Activated CD8-positive, alpha-beta memory T cell treated with anti-CD3 and anti-CD28 coated beads, Interleukin-2, amount 10 ng/mL, durations not matched to agents 7 days and 5 days (primary cell): ENCODE measurements around the gene CCN6. TPM values are rescaled to one million over a fixed set of nuclear protein-coding genes. Genes with fewer than 3 reads are reported as not detected.
"Not testable (repeated sequence)": the region's sequence is repeated elsewhere in the genome, so short reads cannot be mapped to it uniquely, and the experiment has no call there.

ENCODE experiments used
- ATAC-seq: fragments of 150-1000 bp; cut with Tn5 transposase; one replicate; pipeline ENCODE4 v1.10.0; 2021; ENCODE audit warnings: moderate library complexity
- CTCF ChIA-PET: fragments of 350-600 bp; sonication (Branson Sonifier 250); formaldehyde crosslinking; loops from one replicate; lab custom pipeline; 2021; ENCODE audit warnings: antibody characterized with exemption; lab: Charles Lee
- DNase-seq: peaks from one replicate; pipeline ENCODE4 v3.0.0-alpha.2; 2020
- H3K27ac Mint-ChIP-seq: one replicate; pipeline ENCODE4 v1.8.0; 2021; ENCODE audit warnings: mild to moderate bottlenecking, mixed read lengths
- H3K27me3 Mint-ChIP-seq: one replicate; pipeline ENCODE4 v1.8.0; 2021; ENCODE audit warnings: mixed read lengths
- H3K36me3 Mint-ChIP-seq: one replicate; pipeline ENCODE4 v1.8.0; 2021; ENCODE audit warnings: mild to moderate bottlenecking, mixed read lengths
- H3K4me1 Mint-ChIP-seq: one replicate; pipeline ENCODE4 v1.8.0; 2021; ENCODE audit warnings: mixed read lengths
- H3K4me3 Mint-ChIP-seq: one replicate; pipeline ENCODE4 v1.8.0; 2021; ENCODE audit warnings: mild to moderate bottlenecking, moderate library complexity, mixed read lengths
- H3K9me3 Mint-ChIP-seq: one replicate; pipeline ENCODE4 v1.8.0; 2022; ENCODE audit warnings: low read depth, mixed read lengths
- total RNA-seq, 2 experiments: library from RNA; stranded (reverse); gene quantifications; one replicate each; pipeline ENCODE4 v1.2.3, GENCODE V29; 2021

The CCN6 gene
- total RNA-seq, 2 experiments from 2014 or later, result not detected

DNA sequence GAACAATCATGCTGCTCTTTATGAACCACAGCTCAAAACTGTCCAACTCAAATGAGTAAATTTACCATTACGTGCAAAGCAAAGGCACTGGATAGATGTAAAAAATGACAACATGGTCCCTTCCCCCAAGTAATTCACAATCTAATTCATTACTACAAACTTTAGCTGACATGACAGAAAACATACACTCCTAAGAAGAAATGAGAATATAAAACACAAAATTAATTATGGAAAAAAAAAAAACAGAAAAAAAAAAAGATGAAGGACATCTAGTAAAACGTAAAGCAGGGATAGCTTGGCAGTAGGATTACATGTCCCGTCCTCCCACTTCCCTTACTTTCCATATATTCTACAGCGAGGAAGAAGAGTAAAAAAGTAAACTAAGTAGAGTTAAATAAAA, 27.7 kb downstream of the CCN6 start:
- peaks cover 7% of the 10 kb centered on the region for H3K4me1 Mint-ChIP-seq
- no peaks in the 10 kb centered on the region for H3K9me3 Mint-ChIP-seq
- no peak overlapping the region for H3K27ac Mint-ChIP-seq
- CTCF ChIA-PET, result interaction anchor here (0.7 to 1.0 kb wide), 2 partner anchors 81 to 1333 kb away, joined by 3 to 7 read pairs; no protein-coding TSS in a partner anchor
- DNase-seq (no peak), ATAC-seq (no peak)
- H3K4me3 Mint-ChIP-seq, result no peak overlapping the region
- H3K36me3 Mint-ChIP-seq, result peaks cover 18% of the 10 kb centered on the region
- no peaks in the 10 kb centered on the region for H3K27me3 Mint-ChIP-seq

- Mint-ChIP-seq H3K4me3 (no peak overlapping the region), H3K27ac (no peak overlapping the region), H3K27me3 (peaks cover 17% of the 10 kb centered on the region), H3K36me3 (peaks cover 9% of the 10 kb centered on the region), H3K4me1 (peaks cover 7% of the 10 kb centered on the region), H3K9me3 (no peaks in the 10 kb centered on the region)
- no peak for DNase-seq
- CTCF ChIA-PET, result interaction anchor here (2.8 to 3.9 kb wide), 4 partner anchors 10 to 77 kb away, joined by 9 to 66 read pairs (median 12); no protein-coding TSS in a partner anchor
- no peak for ATAC-seq
Measured at GRCh38 chr6:112085286-112086065, 31.6 kb downstream of the CCN6 start.

GRCh38 chr6:112086744-112087135, 32.8 kb downstream of the CCN6 start:
- Mint-ChIP-seq H3K36me3 (peaks cover 6% of the 10 kb centered on the region), H3K4me3 (no peak overlapping the region), H3K27ac (no peak overlapping the region), H3K4me1 (peaks cover 7% of the 10 kb centered on the region), H3K9me3 (no peaks in the 10 kb centered on the region), H3K27me3 (peaks cover 24% of the 10 kb centered on the region)
- ATAC-seq (peak; percentile 4), DNase-seq (no peak)
- CTCF ChIA-PET, result interaction anchor here (0.9 to 3.9 kb wide), 10 partner anchors 8 to 199 kb away, joined by 3 to 66 read pairs (median 5); no protein-coding TSS in a partner anchor

DNA sequence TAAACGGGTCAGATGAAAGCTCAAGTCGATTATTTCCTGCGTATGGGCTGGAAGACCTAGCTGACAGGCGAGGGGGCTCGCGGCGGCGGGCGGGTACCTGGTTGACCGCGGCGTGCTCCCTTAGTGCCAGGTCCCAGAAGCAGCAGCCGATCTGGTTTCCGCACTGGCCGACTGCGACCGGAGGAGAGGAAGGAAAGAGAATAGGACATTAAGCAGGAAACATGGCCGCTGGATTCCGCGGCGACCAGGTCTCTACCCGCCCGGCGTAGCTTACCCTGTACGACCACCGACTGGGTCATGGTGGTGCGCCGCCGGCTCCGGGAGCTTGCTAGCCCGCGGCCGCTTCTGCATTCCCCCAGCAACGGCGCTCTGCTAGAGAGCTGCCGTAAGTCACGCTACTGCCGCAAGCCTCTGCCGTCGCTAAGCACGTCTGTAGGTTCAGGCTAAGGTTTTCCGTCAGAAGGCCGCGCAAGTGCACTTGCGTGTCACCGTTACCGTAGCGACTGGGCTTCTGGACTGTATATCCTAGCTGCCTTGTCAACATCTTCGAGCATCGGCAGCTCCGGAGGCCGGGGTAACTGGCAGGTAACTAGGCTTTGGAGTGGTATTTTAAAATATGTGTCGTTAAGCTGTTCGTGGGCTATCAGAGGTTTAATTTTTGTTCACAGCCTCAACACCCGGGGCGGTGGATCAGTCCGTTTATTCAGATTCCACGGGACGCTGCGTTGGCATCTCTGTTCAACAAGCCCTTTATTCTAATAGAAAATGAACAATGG, 33.4 kb downstream of the CCN6 start, which contains the start of the genes FAM229B and TUBE1:
Gene FAM229B, plus strand, starts transcription at position 456 of the 776 bp plus-strand sequence. CDS start 11,693 bp downstream, outside the sequence.
Gene TUBE1, minus strand, starts transcription at position 347 of the 776 bp plus-strand sequence. Its CDS starts 48 bp downstream, at position 299.
- H3K4me3 Mint-ChIP-seq, result no peak within 1 kb of the TSS
- CTCF ChIA-PET, result interaction anchor here (0.9 to 3.9 kb wide), 12 partner anchors 9 to 1129 kb away, joined by 3 to 66 read pairs (median 5); partner anchors contain the start of gene GTF3C6
- peaks cover 7% of the 10 kb centered on the region for H3K4me1 Mint-ChIP-seq
- peaks cover 30% of the 10 kb centered on the region for H3K27me3 Mint-ChIP-seq
- H3K36me3 Mint-ChIP-seq, result peaks cover 6% of the 10 kb centered on the region
- peak; percentile 95 for ATAC-seq
- peak; percentile 96 for DNase-seq
- H3K27ac Mint-ChIP-seq, result no peak within 1 kb of the TSS
- H3K9me3 Mint-ChIP-seq, result no peaks in the 10 kb centered on the region

DNA sequence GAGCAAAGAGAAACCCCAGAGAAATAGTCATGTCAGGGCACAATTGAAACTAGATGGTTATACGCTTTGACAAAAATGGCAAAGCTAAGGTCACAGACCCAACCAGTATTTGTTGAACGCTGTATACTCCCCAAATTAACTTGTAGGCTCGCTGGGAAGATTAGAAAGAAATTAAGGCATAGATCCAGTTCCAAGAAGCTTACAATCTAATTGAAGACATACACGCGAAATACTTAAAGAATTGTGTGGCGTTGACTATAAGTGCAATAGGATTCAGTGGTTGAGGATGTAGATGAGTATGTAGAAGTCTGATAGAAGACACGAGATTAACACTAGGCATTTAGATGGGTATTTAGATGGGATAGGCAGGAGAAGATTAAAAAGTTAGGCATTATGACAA, 34.0 kb downstream of the CCN6 start:
- H3K27me3 Mint-ChIP-seq, result peaks cover 32% of the 10 kb centered on the region
- no peak overlapping the region for H3K4me3 Mint-ChIP-seq
- no peak for DNase-seq
- H3K9me3 Mint-ChIP-seq, result no peaks in the 10 kb centered on the region
- H3K36me3 Mint-ChIP-seq, result peaks cover 6% of the 10 kb centered on the region
- ATAC-seq, result no peak
- peaks cover 7% of the 10 kb centered on the region for H3K4me1 Mint-ChIP-seq
- CTCF ChIA-PET, result interaction anchor here (0.9 to 3.9 kb wide), 9 partner anchors 9 to 1130 kb away, joined by 3 to 66 read pairs (median 5); partner anchors contain the start of gene GTF3C6
- no peak overlapping the region for H3K27ac Mint-ChIP-seq

- CTCF ChIA-PET, result no interaction called here
- DNase-seq (no peak), ATAC-seq (no peak)
- Mint-ChIP-seq H3K4me1 (no peaks in the 10 kb centered on the region), H3K36me3 (no peaks in the 10 kb centered on the region), H3K4me3 (no peak overlapping the region), H3K9me3 (no peaks in the 10 kb centered on the region), H3K27me3 (peaks cover 20% of the 10 kb centered on the region), H3K27ac (no peak overlapping the region)
Measured at GRCh38 chr6:112096901-112097300, 43.0 kb downstream of the CCN6 start.

DNA sequence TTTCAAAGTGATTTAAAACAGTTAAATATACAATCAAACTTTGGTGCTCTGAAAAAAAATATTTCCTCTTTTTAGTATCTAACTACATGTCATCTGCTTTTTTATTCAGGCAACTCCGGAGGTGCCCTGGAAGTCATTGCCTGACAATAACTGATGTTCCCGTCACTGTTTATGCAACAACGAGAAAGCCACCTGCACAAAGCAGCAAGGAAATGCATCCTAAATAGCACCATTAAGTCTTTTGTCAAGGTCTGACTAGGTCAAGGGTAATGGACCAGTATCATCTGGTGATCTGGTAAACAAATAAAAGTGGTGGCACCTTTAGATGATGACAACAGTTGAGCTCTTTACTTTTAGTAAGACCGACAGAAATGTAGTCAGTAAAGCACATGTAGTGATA, 46.7 kb downstream of the CCN6 start:
- Mint-ChIP-seq H3K4me3 (no peak overlapping the region), H3K27ac (no peak overlapping the region), H3K9me3 (no peaks in the 10 kb centered on the region), H3K4me1 (no peaks in the 10 kb centered on the region), H3K27me3 (peaks cover 9% of the 10 kb centered on the region), H3K36me3 (no peaks in the 10 kb centered on the region)
- no peak for ATAC-seq
- CTCF ChIA-PET, result no interaction called here
- no peak for DNase-seq

DNA sequence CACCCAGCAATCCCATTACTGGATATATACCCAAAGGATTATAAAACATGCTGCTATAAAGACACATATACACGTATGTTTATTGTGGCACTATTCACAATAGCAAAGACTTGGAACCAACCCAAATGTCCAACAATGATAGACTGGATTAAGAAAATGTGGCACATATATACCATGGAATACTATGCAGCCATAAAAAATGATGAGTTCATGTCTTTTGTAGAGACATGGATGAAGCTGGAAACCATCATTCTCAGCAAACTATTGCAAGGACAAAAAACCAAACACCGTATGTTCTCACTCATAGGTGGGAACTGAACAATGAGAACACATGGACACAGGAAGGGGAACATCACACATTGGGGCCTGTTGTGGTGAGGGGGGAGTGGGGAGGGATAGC, 52.1 kb downstream of the CCN6 start:
- H3K27ac Mint-ChIP-seq, H3K4me1 Mint-ChIP-seq, DNase-seq, ATAC-seq, H3K36me3 Mint-ChIP-seq, H3K27me3 Mint-ChIP-seq, CTCF ChIA-PET, H3K4me3 Mint-ChIP-seq, H3K9me3 Mint-ChIP-seq: not testable (repeated sequence)

DNA sequence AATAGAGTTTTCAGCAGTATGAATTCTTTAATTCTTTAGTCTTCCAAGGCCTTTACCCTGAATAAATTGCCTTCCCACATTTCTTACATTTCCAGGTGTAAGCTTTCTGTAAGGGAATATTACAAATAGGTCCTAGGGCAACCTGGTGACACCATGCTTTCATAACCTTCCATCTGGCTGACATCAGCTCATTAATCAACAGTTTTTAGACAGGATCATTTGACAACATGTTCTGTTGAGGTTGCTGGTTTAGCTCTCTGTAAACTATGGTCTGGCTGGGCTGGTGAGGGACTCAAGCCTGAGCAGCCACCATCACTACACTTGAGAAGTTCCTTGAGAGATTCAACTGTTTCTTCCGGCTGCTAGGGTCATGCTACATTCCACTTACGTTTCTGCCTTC, 52.7 kb downstream of the CCN6 start:
- Mint-ChIP-seq H3K27me3 (peaks cover 9% of the 10 kb centered on the region), H3K27ac (no peak overlapping the region), H3K9me3 (no peaks in the 10 kb centered on the region), H3K4me3 (no peak overlapping the region), H3K36me3 (no peaks in the 10 kb centered on the region), H3K4me1 (no peaks in the 10 kb centered on the region)
- ATAC-seq (no peak), DNase-seq (no peak)
- CTCF ChIA-PET, result no interaction called here

GRCh38 chr6:112109262-112109661, 55.4 kb downstream of the CCN6 start:
- H3K36me3 Mint-ChIP-seq, result no peaks in the 10 kb centered on the region
- H3K27ac Mint-ChIP-seq, result no peak overlapping the region
- H3K9me3 Mint-ChIP-seq, result no peaks in the 10 kb centered on the region
- ATAC-seq (no peak), DNase-seq (no peak)
- H3K4me3 Mint-ChIP-seq, result no peak overlapping the region
- no peaks in the 10 kb centered on the region for H3K4me1 Mint-ChIP-seq
- CTCF ChIA-PET, result interaction anchor here (1.3 kb wide), 1 partner anchor 23 kb away, joined by 4 read pairs; no protein-coding TSS in a partner anchor
- peaks cover 24% of the 10 kb centered on the region for H3K27me3 Mint-ChIP-seq

DNA sequence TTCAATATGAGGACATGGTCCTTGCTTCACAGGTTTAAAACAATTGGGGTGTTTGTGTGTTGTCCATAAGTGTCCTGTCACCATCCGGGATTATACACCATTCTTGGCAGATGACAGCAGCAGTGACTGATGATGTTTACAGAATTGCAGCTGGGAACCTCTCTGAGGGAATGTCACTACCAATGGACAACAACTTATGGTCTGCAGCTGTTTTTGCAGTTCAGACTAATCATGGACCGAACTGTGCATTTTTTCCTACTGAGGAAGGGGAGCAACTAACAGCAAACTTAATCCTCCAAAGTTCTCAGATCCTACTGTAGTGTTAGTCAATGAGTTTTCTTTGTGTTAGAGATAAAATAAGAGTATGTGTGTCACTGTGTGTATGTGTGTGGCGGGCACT, 59.5 kb downstream of the CCN6 start:
- peaks cover 27% of the 10 kb centered on the region for H3K27me3 Mint-ChIP-seq
- H3K4me1 Mint-ChIP-seq, result peaks cover 20% of the 10 kb centered on the region
- no peak overlapping the region for H3K4me3 Mint-ChIP-seq
- CTCF ChIA-PET, result no interaction called here
- DNase-seq (no peak), ATAC-seq (no peak)
- H3K9me3 Mint-ChIP-seq, result no peaks in the 10 kb centered on the region
- no peak overlapping the region for H3K27ac Mint-ChIP-seq
- H3K36me3 Mint-ChIP-seq, result peaks cover 1% of the 10 kb centered on the region

DNA sequence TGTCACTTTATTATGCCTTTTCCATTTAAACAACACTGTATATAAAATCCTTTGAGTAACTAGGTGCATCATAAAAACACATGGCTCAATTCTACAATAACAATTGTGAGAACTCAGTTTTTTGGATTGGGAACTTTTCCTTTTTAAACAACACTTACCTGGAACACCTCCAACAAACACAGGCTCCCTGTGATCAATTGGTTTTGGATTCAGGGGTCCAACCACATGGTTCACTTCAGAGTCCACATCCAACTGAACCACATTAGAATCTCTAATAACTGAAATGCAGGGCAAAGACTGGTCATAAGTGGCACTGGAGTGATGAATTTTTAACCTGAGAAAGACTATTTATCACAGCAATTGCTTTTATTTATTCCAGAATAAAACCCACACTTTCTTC, 60.0 kb downstream of the CCN6 start:
- CTCF ChIA-PET, result no interaction called here
- Mint-ChIP-seq H3K27ac (no peak overlapping the region), H3K27me3 (peaks cover 26% of the 10 kb centered on the region), H3K4me1 (peaks cover 22% of the 10 kb centered on the region), H3K9me3 (no peaks in the 10 kb centered on the region), H3K4me3 (no peak overlapping the region), H3K36me3 (peaks cover 1% of the 10 kb centered on the region)
- no peak for DNase-seq
- no peak for ATAC-seq

GRCh38 chr6:112114577-112115223, 60.8 kb downstream of the CCN6 start:
- H3K27ac Mint-ChIP-seq, result no peak overlapping the region
- ATAC-seq, result no peak
- CTCF ChIA-PET, result interaction anchor here (0.7 kb wide), 1 partner anchor 10 kb away, joined by 3 read pairs; no protein-coding TSS in a partner anchor

More at GRCh38 chr6:112114577-112115223, 60.8 kb downstream of the CCN6 start:
- Mint-ChIP-seq H3K4me1 (peaks cover 24% of the 10 kb centered on the region), H3K27me3 (peaks cover 21% of the 10 kb centered on the region), H3K9me3 (no peaks in the 10 kb centered on the region), H3K4me3 (no peak overlapping the region), H3K36me3 (peaks cover 1% of the 10 kb centered on the region)
- no peak for DNase-seq
